ENCODE data around the gene TEX38.
A peak's percentile ranks its signal among the peaks of the same experiment; 100 is the strongest.
"Not testable (repeated sequence)": the region's sequence is repeated elsewhere in the genome, so short reads cannot be mapped to it uniquely, and the experiment has no call there.

The TEX38 gene

DNA sequence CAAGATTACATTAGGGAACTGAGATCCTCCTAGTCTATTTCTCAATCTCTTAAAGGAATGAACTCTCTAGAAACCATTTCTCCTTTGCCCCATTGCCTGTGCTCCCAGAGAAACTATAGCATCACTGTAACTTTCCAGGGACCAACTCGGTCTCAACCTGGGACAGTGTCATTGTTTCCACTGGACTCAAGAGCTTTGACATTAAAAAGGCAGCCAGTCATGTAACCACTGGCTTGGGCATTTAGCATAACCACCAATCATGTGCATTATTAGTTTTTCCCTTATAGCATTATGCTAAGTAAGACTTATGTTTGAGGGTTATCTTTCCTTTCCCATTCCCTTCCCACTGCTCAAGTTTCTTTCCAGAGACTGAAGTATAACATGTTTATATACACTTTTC, 18.2 kb downstream of the TEX38 start:
- TF ChIP-seq, protein P1, sequence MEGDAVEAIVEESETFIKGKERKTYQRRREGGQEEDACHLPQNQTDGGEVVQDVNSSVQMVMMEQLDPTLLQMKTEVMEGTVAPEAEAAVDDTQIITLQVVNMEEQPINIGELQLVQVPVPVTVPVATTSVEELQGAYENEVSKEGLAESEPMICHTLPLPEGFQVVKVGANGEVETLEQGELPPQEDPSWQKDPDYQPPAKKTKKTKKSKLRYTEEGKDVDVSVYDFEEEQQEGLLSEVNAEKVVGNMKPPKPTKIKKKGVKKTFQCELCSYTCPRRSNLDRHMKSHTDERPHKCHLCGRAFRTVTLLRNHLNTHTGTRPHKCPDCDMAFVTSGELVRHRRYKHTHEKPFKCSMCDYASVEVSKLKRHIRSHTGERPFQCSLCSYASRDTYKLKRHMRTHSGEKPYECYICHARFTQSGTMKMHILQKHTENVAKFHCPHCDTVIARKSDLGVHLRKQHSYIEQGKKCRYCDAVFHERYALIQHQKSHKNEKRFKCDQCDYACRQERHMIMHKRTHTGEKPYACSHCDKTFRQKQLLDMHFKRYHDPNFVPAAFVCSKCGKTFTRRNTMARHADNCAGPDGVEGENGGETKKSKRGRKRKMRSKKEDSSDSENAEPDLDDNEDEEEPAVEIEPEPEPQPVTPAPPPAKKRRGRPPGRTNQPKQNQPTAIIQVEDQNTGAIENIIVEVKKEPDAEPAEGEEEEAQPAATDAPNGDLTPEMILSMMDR (IDR thresholded peaks at IDR 0.05; ENCODE audit: low read depth, low read length), result no peak
- no peak for DNase-seq (ENCODE audit: extremely low read depth, low read depth)

GRCh38 chr1:46690931-46691421, 19.3 kb downstream of the TEX38 start:
- TF ChIP-seq, protein P1 (IDR thresholded peaks at IDR 0.05; ENCODE audit: low read depth, low read length), result no peak
- DNase-seq (ENCODE audit: extremely low read depth, low read depth), result no peak

GRCh38 chr1:46691997-46692790, 20.5 kb downstream of the TEX38 start:
- TF ChIP-seq, protein P1 (IDR thresholded peaks at IDR 0.05; ENCODE audit: low read depth, low read length), result peak; percentile 7
- no peak for DNase-seq (ENCODE audit: extremely low read depth, low read depth)

GRCh38 chr1:46692811-46693770, 21.4 kb downstream of the TEX38 start:
- no peak for DNase-seq (ENCODE audit: extremely low read depth, low read depth)
- TF ChIP-seq, protein P1 (IDR thresholded peaks at IDR 0.05; ENCODE audit: low read depth, low read length), result no peak

DNA sequence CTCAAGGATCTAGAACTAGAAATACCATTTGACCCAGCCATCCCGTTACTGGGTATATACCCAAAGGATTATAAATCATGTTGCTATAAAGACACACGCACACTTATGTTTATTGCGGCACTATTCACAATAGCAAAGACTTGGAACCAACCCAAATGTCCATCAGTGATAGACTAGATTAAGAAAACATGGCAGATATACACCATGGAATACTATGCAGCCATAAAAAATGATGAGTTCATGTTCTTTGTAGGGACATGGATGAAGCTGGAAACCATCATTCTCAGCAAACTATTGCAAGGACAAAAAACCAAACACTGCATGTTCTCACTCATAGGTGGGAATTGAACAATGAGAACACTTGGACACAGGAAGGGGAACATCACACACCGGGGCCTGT, 23.0 kb downstream of the TEX38 start:
- not testable (repeated sequence) for DNase-seq (ENCODE audit: extremely low read depth, low read depth)

- TF ChIP-seq, protein P1 (IDR thresholded peaks at IDR 0.05; ENCODE audit: low read depth, low read length), result no peak
- DNase-seq (ENCODE audit: extremely low read depth, low read depth), result no peak
Observed at GRCh38 chr1:46697053-46697452, 25.4 kb downstream of the TEX38 start.

DNA sequence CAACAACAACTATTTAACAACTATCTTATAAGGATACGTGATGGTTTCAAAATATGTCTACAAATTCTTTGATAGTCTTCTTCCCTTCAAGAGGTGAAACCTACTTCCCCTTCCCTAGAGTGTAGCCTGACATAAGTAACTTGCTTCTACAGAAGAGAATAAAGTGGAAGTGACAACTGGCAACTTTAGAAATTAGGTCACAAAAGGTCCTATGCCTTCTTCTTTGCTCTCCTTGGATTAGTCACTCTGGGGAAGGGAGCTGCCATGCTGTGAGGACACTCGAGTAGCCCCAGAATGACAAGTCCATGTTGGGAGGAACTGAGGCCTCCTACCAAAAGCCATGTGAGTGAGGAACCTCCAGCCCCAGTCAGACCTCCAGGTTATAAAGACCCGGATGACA, 28.0 kb downstream of the TEX38 start:
- no peak for DNase-seq (ENCODE audit: extremely low read depth, low read depth)
- TF ChIP-seq, protein P1 (IDR thresholded peaks at IDR 0.05; ENCODE audit: low read depth, low read length), result no peak
